IMR-90 (cell line): ENCODE measurements around the gene WNT10A. TPM values are rescaled to one million over a fixed set of nuclear protein-coding genes. Genes with fewer than 3 reads are reported as not detected.

Source experiments
- ATAC-seq: fragments of 200-7000 bp; cut with Tn5 transposase; 2 replicates; pipeline ENCODE4 v1.9.1; 2020; ENCODE audit warnings: low read depth, mild to moderate bottlenecking, moderate library complexity
- BruUV-seq: library from RNA; stranded (reverse); fragments of 400-500 nt; replicated peaks from 2 replicates; lab custom pipeline; 2021; lab: Mats Ljungman, UMichigan
- CTCF ChIA-PET: fragments of 300-600 bp; formaldehyde crosslinking; extraction: SDS; loops from one replicate; lab custom pipeline; 2021; ENCODE audit warnings: antibody characterized with exemption; lab: Yijun Ruan, JAX
- POLR2A ChIA-PET: fragments of 300-600 bp; sonication (Branson Sonifier 250); formaldehyde crosslinking; loops from one replicate; lab custom pipeline; 2022; ENCODE audit warnings: antibody characterized with exemption; ENCODE audit not compliant: unreplicated experiment; lab: Charles Lee
- DNase-seq: peaks from one replicate; pipeline ENCODE4 v3.0.0; 2013
- H2AFZ ChIP-seq: replicated peaks from 2 replicates; pipeline ENCODE3; 2013; ENCODE audit warnings: low read length, mild to moderate bottlenecking; ENCODE audit not compliant: poor library complexity
- H2AK5ac ChIP-seq: 2 replicates; pipeline ENCODE4 v1.6.1; 2013; ENCODE audit warnings: low read depth, low read length, inconsistent platforms
- H2AK9ac ChIP-seq: replicated peaks from 2 replicates; pipeline ENCODE3; 2013; ENCODE audit warnings: mild to moderate bottlenecking, low read depth, low read length, moderate library complexity; ENCODE audit not compliant: poor library complexity
- H2BK120ac ChIP-seq: 2 replicates; pipeline ENCODE4 v1.6.1; 2013; ENCODE audit warnings: low read depth, low read length, inconsistent platforms
- H2BK15ac ChIP-seq: 3 replicates; pipeline ENCODE4 v1.6.1; 2013; ENCODE audit warnings: low read depth, low read length, inconsistent platforms
- H2BK20ac ChIP-seq: 2 replicates; pipeline ENCODE4 v1.6.1; 2013; ENCODE audit warnings: low read depth, mild to moderate bottlenecking, inconsistent platforms, low read length, moderate library complexity
- H2BK5ac ChIP-seq: 2 replicates; pipeline ENCODE4 v1.6.1; 2013; ENCODE audit warnings: mild to moderate bottlenecking, low read depth, low read length, inconsistent platforms; ENCODE audit not compliant: poor library complexity, severe bottlenecking
- H3K14ac ChIP-seq: replicated peaks from 2 replicates; pipeline ENCODE4 v1.6.1; 2013; ENCODE audit warnings: low read depth, low read length, inconsistent platforms
- H3K18ac ChIP-seq: 2 replicates; pipeline ENCODE4 v1.6.1; 2013; ENCODE audit warnings: low read depth, low read length, control low read depth
- H3K23ac ChIP-seq: 2 replicates; pipeline ENCODE4 v1.6.1; 2013; ENCODE audit warnings: low read depth, low read length, inconsistent platforms
- H3K27ac ChIP-seq: 2 replicates; pipeline ENCODE4 v1.5.1; 2013; ENCODE audit warnings: mild to moderate bottlenecking, control low read depth, low read length; ENCODE audit not compliant: insufficient read depth
- H3K27me3 ChIP-seq: 2 replicates; pipeline ENCODE4 v1.6.1; 2013; ENCODE audit warnings: low read length; ENCODE audit not compliant: control insufficient read depth, insufficient read depth
- H3K36me3 ChIP-seq: 2 replicates; pipeline ENCODE4 v1.6.1; 2013; ENCODE audit warnings: low read length, mixed read lengths; ENCODE audit not compliant: control insufficient read depth, insufficient read depth
- H3K4ac ChIP-seq: 2 replicates; pipeline ENCODE4 v1.6.1; 2013; ENCODE audit warnings: low read depth, low read length, inconsistent platforms
- H3K4me1 ChIP-seq: 2 replicates; pipeline ENCODE4 v1.6.1; 2013; ENCODE audit warnings: low read length, mixed read lengths; ENCODE audit not compliant: control insufficient read depth, insufficient read depth
- H3K4me2 ChIP-seq: 2 replicates; pipeline ENCODE4 v1.6.1; 2013; ENCODE audit warnings: low read depth, mild to moderate bottlenecking, control low read depth, low read length, moderate library complexity
- H3K4me3 ChIP-seq: 2 replicates; pipeline ENCODE4 v1.5.1; 2013; ENCODE audit warnings: low read depth, mild to moderate bottlenecking, control low read depth, low read length, moderate library complexity; ENCODE audit not compliant: insufficient read depth
- H3K56ac ChIP-seq: 2 replicates; pipeline ENCODE4 v1.6.1; 2013; ENCODE audit warnings: low read length, inconsistent platforms; ENCODE audit not compliant: insufficient read depth; ENCODE audit errors: extremely low read depth
- H3K79me1 ChIP-seq, 2 experiments: 2 replicates each; pipeline ENCODE4 v1.6.1; 2013; ENCODE audit warnings: low read length in 2 of 2, inconsistent platforms in 1 of 2, low read depth in 1 of 2
- H3K9ac ChIP-seq: 2 replicates; pipeline ENCODE4 v1.6.1; 2013; ENCODE audit warnings: low read depth, low read length, control low read depth
- H3K9me1 ChIP-seq: 2 replicates; pipeline ENCODE4 v1.6.1; 2013; ENCODE audit warnings: low read length, inconsistent platforms; ENCODE audit not compliant: insufficient read depth
- H3K9me3 ChIP-seq: 2 replicates; pipeline ENCODE4 v1.6.1; 2013; ENCODE audit warnings: low read length; ENCODE audit not compliant: control insufficient read depth, insufficient read depth
- H4K20me1 ChIP-seq: 2 replicates; pipeline ENCODE4 v1.6.1; 2013; ENCODE audit warnings: low read length, inconsistent platforms; ENCODE audit not compliant: insufficient read depth
- H4K5ac ChIP-seq: 2 replicates; pipeline ENCODE4 v1.6.1; 2013; ENCODE audit warnings: mild to moderate bottlenecking, low read depth, low read length, control low read depth
- H4K8ac ChIP-seq, 2 experiments: 2 replicates each; pipeline ENCODE4 v1.6.1; 2013; ENCODE audit warnings: low read depth in 2 of 2, low read length in 2 of 2, control low read depth in 1 of 2, inconsistent platforms in 1 of 2
- H4K91ac ChIP-seq: 2 replicates; pipeline ENCODE4 v1.6.1; 2013; ENCODE audit warnings: low read depth, low read length, inconsistent platforms; ENCODE audit not compliant: insufficient read depth
- BHLHE40 ChIP-seq: fragments of 150-350 bp; IDR thresholded peaks from 2 replicates; pipeline ENCODE4 v1.6.1; 2016; ENCODE audit warnings: mild to moderate bottlenecking, low read depth, low read length
- CEBPB ChIP-seq: IDR thresholded peaks from 2 replicates; pipeline ENCODE4 v1.6.1; 2012; ENCODE audit warnings: low read depth, low read length, improper control_type of control experiment
- CHD1 ChIP-seq: IDR thresholded peaks from 2 replicates; pipeline ENCODE4 v1.6.1; 2012; ENCODE audit warnings: low read depth, low read length, improper control_type of control experiment
- FOS ChIP-seq: fragments of 150-350 bp; IDR thresholded peaks from 2 replicates; pipeline ENCODE4 v1.6.1; 2016; ENCODE audit warnings: low read depth, low read length
- MAFK ChIP-seq: IDR thresholded peaks from 2 replicates; pipeline ENCODE4 v1.6.1; 2012; ENCODE audit warnings: low read depth, low read length, improper control_type of control experiment
- MAZ ChIP-seq: IDR thresholded peaks from 2 replicates; pipeline ENCODE4 v1.6.1; 2012; ENCODE audit warnings: low read depth, mild to moderate bottlenecking, low read length, improper control_type of control experiment, moderate library complexity, borderline replicate concordance
- MXI1 ChIP-seq: IDR thresholded peaks from 2 replicates; pipeline ENCODE4 v1.6.1; 2012; ENCODE audit warnings: low read depth, mild to moderate bottlenecking, low read length, moderate library complexity, borderline replicate concordance
- NFE2L2 ChIP-seq: fragments of 150-350 bp; IDR thresholded peaks from 2 replicates; pipeline ENCODE4 v1.6.1; 2016; ENCODE audit warnings: low read depth, mild to moderate bottlenecking, low read length
- POLR2A ChIP-seq: IDR thresholded peaks from 2 replicates; pipeline ENCODE4 v1.6.1; 2012; ENCODE audit warnings: mild to moderate bottlenecking, low read depth, low read length
- RAD21 ChIP-seq: IDR thresholded peaks from 2 replicates; pipeline ENCODE4 v1.6.1; 2012; ENCODE audit warnings: low read length, improper control_type of control experiment
- RCOR1 ChIP-seq: IDR thresholded peaks from 2 replicates; pipeline ENCODE4 v1.6.1; 2012; ENCODE audit warnings: mild to moderate bottlenecking, low read length, improper control_type of control experiment; ENCODE audit not compliant: insufficient replicate concordance
- RFX5 ChIP-seq: IDR thresholded peaks from 2 replicates; pipeline ENCODE4 v1.8.0; 2012; ENCODE audit warnings: low read depth, mild to moderate bottlenecking, low read length, moderate library complexity
- SMC3 ChIP-seq: fragments of 150-350 bp; IDR thresholded peaks from 2 replicates; pipeline ENCODE4 v1.6.1; 2016; ENCODE audit warnings: low read depth, mild to moderate bottlenecking, antibody characterized with exemption, low read length, moderate library complexity
- WGBS, 2 experiments: methylation state at CpG; one replicate each; pipeline versions ENCODE4 v1.1.5 to v1.1.7; 2013; ENCODE audit warnings: missing lambda C conversion rate in 2 of 2; ENCODE audit not compliant: insufficient read length in 1 of 2; ENCODE audit errors: extremely low coverage in 2 of 2; 5-methylcytosine and 5-hydroxymethylcytosine counted together
- dilution Hi-C: fragments of 300-500 bp; cut with HindIII; formaldehyde crosslinking; loops from one replicate; pipeline ENCODE4 v1.14.3; 2018; ENCODE audit warnings: low sequenced_read_pairs; ENCODE audit not compliant: unreplicated experiment
- in situ Hi-C: fragments of 300-500 bp; cut with MboI; formaldehyde crosslinking; loops from 3 replicates; pipeline ENCODE4 v1.14.3; 2019; ENCODE audit warnings: low sequenced_read_pairs, inconsistent platforms, mixed read lengths
- intact Hi-C: fragments of 100-400 bp; cut with micrococcal nuclease; formaldehyde crosslinking; loops from 2 replicates; pipeline ENCODE4 v1.10.0; 2022
- polyA plus RNA-seq, 3 experiments: library from polyadenylated mRNA; depleted of rRNA; stranded (reverse); fragments of >200 nt; gene quantifications; 2 replicates each; pipeline ENCODE4 v1.2.3, GENCODE V29; 2012; ENCODE audit warnings: low replicate concordance in 1 of 3
- total RNA-seq: library from RNA; depleted of rRNA; stranded (reverse); fragments of >200 nt; gene quantifications from 2 replicates; pipeline ENCODE4 v1.2.3, GENCODE V29; 2012
- TF ChIP-seq, protein P1 (sequence below): fragments of 150-350 bp; IDR thresholded peaks from 2 replicates; pipeline ENCODE4 v1.6.1; 2016; ENCODE audit warnings: low read depth, mild to moderate bottlenecking, low read length, moderate library complexity, borderline replicate concordance
- TF ChIP-seq, protein P2 (sequence below): conservative IDR thresholded peaks from 2 replicates; pipeline ENCODE4 v1.5.1; 2012; ENCODE audit warnings: mild to moderate bottlenecking, low read depth, low read length, improper control_type of control experiment
- TF ChIP-seq, protein P3 (sequence below): fragments of 150-350 bp; IDR thresholded peaks from 2 replicates; pipeline ENCODE4 v1.6.1; 2017; ENCODE audit warnings: mild to moderate bottlenecking, antibody characterized with exemption, low read length, low read depth

The WNT10A gene
- total and polyA plus RNA-seq, 2 of the 4 experiments (the other 2 are of a cell fraction), result not detected

DNA sequence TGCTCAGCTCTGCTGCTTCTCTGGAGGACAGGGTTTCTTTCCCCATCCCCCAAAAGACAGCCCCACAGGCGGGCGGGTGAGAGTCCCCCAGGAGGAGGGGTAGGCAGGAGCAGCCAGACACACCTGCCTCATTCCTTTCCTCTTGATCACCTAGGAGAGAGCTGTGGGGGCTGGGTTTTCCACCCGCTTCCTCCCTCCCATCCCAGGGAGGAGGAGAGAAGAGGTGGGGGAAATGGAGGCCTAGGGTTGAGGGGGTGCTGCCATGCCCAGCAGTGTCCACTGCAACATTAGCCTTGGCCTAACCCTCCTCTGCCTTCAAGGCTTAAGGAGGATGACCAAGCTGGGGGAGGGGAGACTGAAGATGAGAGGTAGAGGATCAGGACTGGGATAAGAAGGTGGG lies 14.7 kb downstream of the WNT10A start:
- WGBS, 2 experiments, result no CpG with 5 or more reads among the region's 3 CpGs
- no peak overlapping the region for H2AFZ ChIP-seq
- ChIA-PET POLR2A (no interaction called here), CTCF (no interaction called here)
- intact Hi-C loops (no loop called here), dilution Hi-C loops (no loop called here), in situ Hi-C loops (no loop called here)
- H3K4me1 ChIP-seq, result peaks cover 7% of the 10 kb centered on the region; the same call in 1 of the 2 replicates
- H3K27ac ChIP-seq, result no peak overlapping the region
- no peak overlapping the region for H3K4me3 ChIP-seq
- H3K4ac ChIP-seq, result no peak overlapping the region
- no peak overlapping the region for H2BK120ac ChIP-seq
- no peak overlapping the region for H2AK5ac ChIP-seq
- H4K5ac ChIP-seq, result no peak overlapping the region
- peak overlapping the region; percentile 35 for H2AK9ac ChIP-seq
- H3K23ac ChIP-seq, result no peak overlapping the region
- H4K8ac ChIP-seq, result no peak overlapping the region
- no peak for DNase-seq
- no peak overlapping the region for H4K91ac ChIP-seq
- no peak overlapping the region for H3K4me2 ChIP-seq
- no peak overlapping the region for H2BK15ac ChIP-seq
- H3K56ac ChIP-seq, result no peak overlapping the region
- H3K79me1 ChIP-seq, result no peaks in the 10 kb centered on the region
- no peak overlapping the region for H3K14ac ChIP-seq
- H3K18ac ChIP-seq, result no peak overlapping the region
- no peaks in the 10 kb centered on the region for H4K20me1 ChIP-seq
- no peak overlapping the region for H2BK5ac ChIP-seq
- no TSS peak for BruUV-seq
- no peak for ATAC-seq
- H3K36me3 ChIP-seq, result no peaks in the 10 kb centered on the region
- no peaks in the 10 kb centered on the region for H3K9me1 ChIP-seq
- no peaks in the 10 kb centered on the region; the same call in 1 of the 2 replicates for H3K9me3 ChIP-seq
- H3K27me3 ChIP-seq, result peaks cover 89% of the 10 kb centered on the region
- TF ChIP-seq NFE2L2 (no peak), FOS (no peak), MXI1 (no peak), POLR2A (no peak), RFX5 (no peak), SMC3 (no peak), MAZ (no peak), RAD21 (no peak), BHLHE40 (no peak), CEBPB (no peak), CHD1 (no peak), MAFK (no peak), RCOR1 (no peak)
- TF ChIP-seq, protein P1, sequence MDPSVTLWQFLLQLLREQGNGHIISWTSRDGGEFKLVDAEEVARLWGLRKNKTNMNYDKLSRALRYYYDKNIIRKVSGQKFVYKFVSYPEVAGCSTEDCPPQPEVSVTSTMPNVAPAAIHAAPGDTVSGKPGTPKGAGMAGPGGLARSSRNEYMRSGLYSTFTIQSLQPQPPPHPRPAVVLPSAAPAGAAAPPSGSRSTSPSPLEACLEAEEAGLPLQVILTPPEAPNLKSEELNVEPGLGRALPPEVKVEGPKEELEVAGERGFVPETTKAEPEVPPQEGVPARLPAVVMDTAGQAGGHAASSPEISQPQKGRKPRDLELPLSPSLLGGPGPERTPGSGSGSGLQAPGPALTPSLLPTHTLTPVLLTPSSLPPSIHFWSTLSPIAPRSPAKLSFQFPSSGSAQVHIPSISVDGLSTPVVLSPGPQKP, result no peak
- TF ChIP-seq, protein P2, sequence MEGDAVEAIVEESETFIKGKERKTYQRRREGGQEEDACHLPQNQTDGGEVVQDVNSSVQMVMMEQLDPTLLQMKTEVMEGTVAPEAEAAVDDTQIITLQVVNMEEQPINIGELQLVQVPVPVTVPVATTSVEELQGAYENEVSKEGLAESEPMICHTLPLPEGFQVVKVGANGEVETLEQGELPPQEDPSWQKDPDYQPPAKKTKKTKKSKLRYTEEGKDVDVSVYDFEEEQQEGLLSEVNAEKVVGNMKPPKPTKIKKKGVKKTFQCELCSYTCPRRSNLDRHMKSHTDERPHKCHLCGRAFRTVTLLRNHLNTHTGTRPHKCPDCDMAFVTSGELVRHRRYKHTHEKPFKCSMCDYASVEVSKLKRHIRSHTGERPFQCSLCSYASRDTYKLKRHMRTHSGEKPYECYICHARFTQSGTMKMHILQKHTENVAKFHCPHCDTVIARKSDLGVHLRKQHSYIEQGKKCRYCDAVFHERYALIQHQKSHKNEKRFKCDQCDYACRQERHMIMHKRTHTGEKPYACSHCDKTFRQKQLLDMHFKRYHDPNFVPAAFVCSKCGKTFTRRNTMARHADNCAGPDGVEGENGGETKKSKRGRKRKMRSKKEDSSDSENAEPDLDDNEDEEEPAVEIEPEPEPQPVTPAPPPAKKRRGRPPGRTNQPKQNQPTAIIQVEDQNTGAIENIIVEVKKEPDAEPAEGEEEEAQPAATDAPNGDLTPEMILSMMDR, result no peak
- TF ChIP-seq, protein P3, sequence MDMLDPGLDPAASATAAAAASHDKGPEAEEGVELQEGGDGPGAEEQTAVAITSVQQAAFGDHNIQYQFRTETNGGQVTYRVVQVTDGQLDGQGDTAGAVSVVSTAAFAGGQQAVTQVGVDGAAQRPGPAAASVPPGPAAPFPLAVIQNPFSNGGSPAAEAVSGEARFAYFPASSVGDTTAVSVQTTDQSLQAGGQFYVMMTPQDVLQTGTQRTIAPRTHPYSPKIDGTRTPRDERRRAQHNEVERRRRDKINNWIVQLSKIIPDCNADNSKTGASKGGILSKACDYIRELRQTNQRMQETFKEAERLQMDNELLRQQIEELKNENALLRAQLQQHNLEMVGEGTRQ, result no peak
- H2BK20ac ChIP-seq, result no peak overlapping the region
- no peak overlapping the region for H3K9ac ChIP-seq
